Adipose tissue (tissue), 3 donors: ENCODE data around the gene GPR150. TPM values are rescaled to one million over a fixed set of nuclear protein-coding genes. Genes with fewer than 3 reads are reported as not detected.
"Not testable (repeated sequence)": the region's sequence is repeated elsewhere in the genome, so short reads cannot be mapped to it uniquely, and the experiment has no call there.

Experiments
- H3K27ac ChIP-seq: one replicate; pipeline ENCODE4 v1.5.1; 2013; ENCODE audit warnings: low read depth, low read length
- whole genome bisulfite sequencing, 3 donors: extraction: QIAGEN DNeasy Blood & Tissue Kit; methylation state at CpG; one replicate each; pipeline ENCODE4 v1.1.7; 2013; 5-methylcytosine and 5-hydroxymethylcytosine counted together
- polyA plus RNA-seq, 3 donors: library from polyadenylated mRNA; stranded (reverse); fragments of 200-250 nt; gene quantifications; one replicate each; pipeline ENCODE4 v1.2.3, GENCODE V29; 2013
- donor health status: healthy with polysubstance abuse.
- donor health status: Bipolar disorder and iron deficiency.
- donor health status: healthy.

Gene GPR150
- polyA plus RNA-seq, 3 donors = 0.25 to 5.5 TPM; not detected in 1

- H3K27ac ChIP-seq = no peak overlapping the region
- WGBS, 3 donors = 2 to 3% (median 3%) methylated on average over 68 to 92 of the region's 92 CpGs
These were observed 1.3 kb downstream of the GPR150 start for GRCh38 chr5:95620870-95621838.

- H3K27ac ChIP-seq = no peak overlapping the region
- WGBS, 3 donors = 32 to 46% (median 46%) methylated on average over 8 of the region's 8 CpGs
These were observed 2.1 kb downstream of the GPR150 start for GRCh38 chr5:95621839-95622629.

- WGBS, 3 donors = 58 to 97% (median 94%) methylated on average over 5 of the region's 5 CpGs
- H3K27ac ChIP-seq = no peak overlapping the region
These were observed 3.8 kb downstream of the GPR150 start for GRCh38 chr5:95623706-95624105.

- WGBS, 3 donors = 96 to 99% (median 98%) methylated on average over 2 of the region's 2 CpGs
- no peak overlapping the region for H3K27ac ChIP-seq
These were observed 4.5 kb downstream of the GPR150 start for GRCh38 chr5:95624368-95624767.

GRCh38 chr5:95626701-95627100 is 6.8 kb downstream of the GPR150 start:
- no peak overlapping the region for H3K27ac ChIP-seq
- WGBS, 3 donors = 56 to 94% (median 74%) methylated on average over 1 of the region's 1 CpG

GRCh38 chr5:95627971-95628810 is 8.3 kb downstream of the GPR150 start:
- no peak overlapping the region for H3K27ac ChIP-seq
- 87 to 91% (median 87%) methylated on average over 4 of the region's 4 CpGs for WGBS, 3 donors

GRCh38 chr5:95628933-95629332 is 9.0 kb downstream of the GPR150 start:
- 86 to 92% (median 87%) methylated on average over 1 of the region's 1 CpG for WGBS, 3 donors
- H3K27ac ChIP-seq = no peak overlapping the region

- no peak overlapping the region for H3K27ac ChIP-seq
- 84 to 93% (median 86%) methylated on average over 5 of the region's 5 CpGs for WGBS, 3 donors
These were observed 10.6 kb downstream of the GPR150 start for GRCh38 chr5:95630394-95630917.

- H3K27ac ChIP-seq = no peak overlapping the region
- 51 to 68% (median 59%) methylated on average over 2 of the region's 2 CpGs for WGBS, 3 donors
These were observed 11.5 kb downstream of the GPR150 start for GRCh38 chr5:95631255-95631958.

- H3K27ac ChIP-seq = no peak overlapping the region
- WGBS, 3 donors = 70 to 80% (median 77%) methylated on average over 4 of the region's 4 CpGs
These were observed 12.2 kb downstream of the GPR150 start for GRCh38 chr5:95631991-95632675.

GRCh38 chr5:95632942-95633341 is 13.1 kb downstream of the GPR150 start:
- 85 to 100% (median 99%) methylated on average over 2 of the region's 2 CpGs for WGBS, 3 donors

GRCh38 chr5:95633671-95634070 is 13.8 kb downstream of the GPR150 start:
- WGBS, 3 donors = 94 to 100% (median 98%) methylated on average over 3 of the region's 3 CpGs
- H3K27ac ChIP-seq = no peak overlapping the region

More at GRCh38 chr5:95632942-95633341, 13.1 kb downstream of the GPR150 start:
- not testable (repeated sequence) for H3K27ac ChIP-seq

- WGBS, 3 donors = 93 to 96% (median 94%) methylated on average over 3 of the region's 3 CpGs
- no peak overlapping the region for H3K27ac ChIP-seq
These were observed 14.2 kb downstream of the GPR150 start for GRCh38 chr5:95634081-95634480.

GRCh38 chr5:95638632-95639031 is 18.7 kb downstream of the GPR150 start:
- WGBS, 3 donors = 69 to 85% (median 83%) methylated on average over 3 of the region's 3 CpGs
- no peak overlapping the region for H3K27ac ChIP-seq

GRCh38 chr5:95641741-95642220 is 21.9 kb downstream of the GPR150 start:
- 47 to 76% (median 73%) methylated on average over 5 of the region's 5 CpGs for WGBS, 3 donors

GRCh38 chr5:95643152-95643551 is 23.3 kb downstream of the GPR150 start:
- WGBS, 3 donors = 87 to 96% (median 94%) methylated on average over 7 of the region's 7 CpGs
- H3K27ac ChIP-seq = no peak overlapping the region

More at GRCh38 chr5:95641741-95642220, 21.9 kb downstream of the GPR150 start:
- no peak overlapping the region for H3K27ac ChIP-seq
